HG02885 (cell line): ENCODE results near the gene DOCK2.

Experiments used
- ATAC-seq: cut with Tn5 transposase; IDR thresholded peaks from one replicate; pipeline ENCODE4 v1.9.1; 2021; ENCODE audit warnings: mild to moderate bottlenecking; ENCODE audit not compliant: unreplicated experiment, poor library complexity

Gene DOCK2

DNA sequence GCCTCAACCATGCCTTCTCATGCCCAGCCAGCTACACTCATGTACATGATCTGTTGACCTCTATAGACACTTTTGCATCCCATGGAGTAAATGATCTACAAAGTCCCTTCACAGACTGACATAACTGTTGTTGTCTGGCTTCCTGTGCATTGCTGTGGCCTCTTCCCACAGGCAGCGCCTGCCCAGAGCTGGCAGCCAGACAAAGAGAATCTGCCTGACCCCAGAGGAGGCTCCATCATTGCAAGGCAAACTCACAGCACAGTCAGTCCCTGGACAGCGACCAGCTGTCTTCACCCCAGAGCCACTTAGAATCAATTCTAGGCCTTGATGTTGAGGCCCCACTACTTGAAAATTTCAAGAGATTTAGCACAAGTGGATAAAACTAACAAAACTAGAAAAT, 277.7 kb downstream of the DOCK2 start:
- no peak for ATAC-seq

DNA sequence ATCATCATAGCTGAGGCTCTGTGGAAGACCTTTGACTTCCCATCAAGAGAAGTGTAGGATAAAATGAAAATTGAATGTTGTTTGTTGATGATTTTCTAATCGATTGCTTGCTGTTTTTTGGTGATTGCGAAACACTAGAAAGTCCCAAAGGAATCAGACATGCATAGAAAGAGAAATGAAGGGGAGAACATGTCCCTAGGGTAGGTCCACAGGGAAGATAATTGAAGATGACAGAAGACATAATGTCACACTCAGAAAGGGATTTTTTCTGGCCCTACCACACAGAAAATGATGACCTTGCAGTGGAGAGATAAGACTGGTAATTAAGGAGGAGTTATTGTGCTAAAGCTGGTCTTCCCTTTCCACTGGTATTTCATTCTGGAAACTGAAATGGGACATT, 280.4 kb downstream of the DOCK2 start:
- no peak for ATAC-seq

DNA sequence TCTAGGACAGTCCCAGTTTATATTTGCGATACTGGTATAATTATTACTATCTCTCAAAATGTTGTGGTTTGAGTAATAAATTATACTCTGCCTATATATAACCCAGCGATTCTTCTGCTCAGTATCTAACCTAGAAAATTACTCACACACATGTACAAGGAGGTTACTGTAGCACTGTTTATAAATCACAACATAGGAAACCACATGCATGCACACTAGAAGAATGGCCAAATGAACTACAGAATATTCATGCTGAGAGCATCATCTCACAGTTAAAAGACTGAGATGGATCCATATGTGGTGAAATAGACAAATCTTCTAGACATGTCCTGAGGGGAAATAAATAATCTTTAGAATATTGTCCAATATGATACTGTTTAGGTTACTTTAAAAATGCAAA, 281.2 kb downstream of the DOCK2 start:
- no peak for ATAC-seq

DNA sequence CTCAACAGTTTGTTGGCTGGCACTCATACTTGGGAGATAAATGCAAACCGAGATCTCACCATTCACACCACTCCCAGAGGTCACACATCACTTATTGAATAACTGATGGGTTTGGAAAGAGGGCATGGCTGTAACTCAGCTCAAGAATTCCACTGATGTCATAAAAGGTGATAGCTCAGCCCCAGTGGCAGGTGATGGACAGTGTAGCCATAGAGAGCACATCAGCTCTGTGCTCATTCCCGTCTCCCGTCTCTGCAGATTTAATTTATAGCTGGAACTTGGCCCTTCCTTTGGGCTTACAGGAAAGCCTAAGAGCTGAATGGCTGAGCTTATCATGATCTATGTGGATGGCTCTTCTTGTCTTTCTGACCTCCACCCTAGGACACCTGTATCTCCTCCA, 283.4 kb downstream of the DOCK2 start:
- ATAC-seq = no peak

DNA sequence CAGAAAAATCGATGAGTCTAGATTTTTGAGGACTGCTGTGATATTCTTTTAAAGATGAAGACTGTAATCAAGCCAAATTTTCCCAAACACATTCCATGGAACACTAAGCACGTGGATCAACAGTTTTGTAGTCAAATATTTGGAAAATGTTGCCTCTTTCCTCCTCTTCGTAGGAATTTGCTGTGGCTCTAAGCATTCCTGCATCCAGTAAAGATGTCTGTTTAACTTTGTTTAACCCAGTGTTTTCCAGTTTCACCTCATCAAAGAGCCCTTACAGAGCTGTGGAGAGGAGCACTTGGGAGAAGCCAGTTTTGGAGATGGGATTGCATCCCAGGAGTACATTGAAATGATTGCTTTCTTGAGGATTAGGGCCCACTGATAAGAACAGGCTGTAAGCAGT, 284.3 kb downstream of the DOCK2 start:
- ATAC-seq = no peak

DNA sequence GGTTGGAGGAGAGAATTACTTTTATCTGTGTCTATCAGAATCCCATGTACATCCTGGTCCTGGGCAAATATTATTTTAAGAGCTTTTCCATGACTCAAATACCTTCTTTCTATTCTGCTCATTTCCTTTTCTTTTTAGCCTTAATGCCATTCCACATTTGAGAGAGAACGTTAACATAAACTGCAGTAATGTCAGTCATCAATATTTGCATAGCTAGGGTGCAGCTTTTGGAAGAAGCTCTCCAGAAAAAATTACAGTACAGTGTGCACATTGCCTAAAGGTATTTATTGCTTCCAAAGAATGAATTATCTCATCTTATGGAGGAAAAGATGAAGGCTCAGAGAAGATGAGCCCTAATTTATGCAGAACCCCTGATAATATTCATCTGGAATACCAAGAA, 284.9 kb downstream of the DOCK2 start:
- no peak for ATAC-seq

DNA sequence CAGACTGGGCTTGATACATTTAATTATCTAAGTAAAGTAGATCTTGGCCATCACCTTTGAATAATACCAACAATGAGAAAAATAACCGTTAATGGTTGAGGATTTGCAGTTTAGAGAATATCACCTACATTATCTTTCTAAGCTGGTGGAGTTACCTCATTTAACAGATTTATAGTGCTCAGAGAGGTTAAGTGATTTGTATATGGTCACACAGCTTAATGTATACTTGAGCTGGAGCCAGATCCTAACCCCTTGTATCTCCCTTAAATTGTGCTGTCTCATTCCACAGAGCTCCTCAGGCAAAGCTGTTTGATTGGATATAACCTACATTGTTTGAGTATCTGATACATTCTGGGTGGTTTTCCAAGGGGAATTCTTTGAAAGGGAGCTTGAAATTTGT, 285.4 kb downstream of the DOCK2 start:
- ATAC-seq = no peak

DNA sequence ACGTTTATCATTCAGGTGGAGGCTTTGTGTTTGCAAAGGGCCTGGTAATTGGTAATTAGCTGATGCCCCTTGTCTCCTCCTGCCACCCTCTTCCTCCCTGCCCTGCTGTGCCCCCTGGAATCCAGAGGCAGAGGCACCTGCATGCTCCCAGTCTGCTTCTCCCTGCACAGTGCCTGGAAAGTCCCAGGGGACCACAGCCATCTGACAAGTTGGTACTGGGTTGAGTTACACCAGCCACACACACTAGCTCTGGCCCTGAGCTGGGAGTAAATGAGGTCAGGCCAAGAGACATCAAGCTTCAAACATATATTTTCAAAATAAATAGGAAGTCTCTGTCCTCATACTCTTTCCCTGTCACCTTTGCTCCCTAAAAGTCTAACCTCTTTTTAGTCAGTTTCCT, 286.9 kb downstream of the DOCK2 start:
- peak; percentile 73 for ATAC-seq

DNA sequence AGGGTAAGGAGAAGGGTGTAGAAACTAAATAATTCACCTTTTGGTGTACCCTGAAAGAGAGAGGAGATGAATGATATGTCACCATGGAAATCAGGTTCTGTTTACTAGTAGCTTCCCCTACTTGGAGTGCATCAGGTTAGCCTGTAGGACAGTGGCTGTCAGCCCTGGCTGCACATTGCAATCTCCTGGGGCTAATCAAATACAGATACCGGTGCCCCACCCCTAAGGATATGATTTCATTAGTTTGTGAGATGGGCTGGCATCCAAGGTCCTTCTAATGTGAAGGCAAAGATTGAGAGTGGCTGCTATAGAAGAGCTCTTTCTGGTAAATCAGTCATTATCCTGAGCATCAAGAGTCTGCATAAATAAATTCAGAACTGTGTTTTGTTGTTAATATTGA, 296.1 kb downstream of the DOCK2 start:
- ATAC-seq = no peak

DNA sequence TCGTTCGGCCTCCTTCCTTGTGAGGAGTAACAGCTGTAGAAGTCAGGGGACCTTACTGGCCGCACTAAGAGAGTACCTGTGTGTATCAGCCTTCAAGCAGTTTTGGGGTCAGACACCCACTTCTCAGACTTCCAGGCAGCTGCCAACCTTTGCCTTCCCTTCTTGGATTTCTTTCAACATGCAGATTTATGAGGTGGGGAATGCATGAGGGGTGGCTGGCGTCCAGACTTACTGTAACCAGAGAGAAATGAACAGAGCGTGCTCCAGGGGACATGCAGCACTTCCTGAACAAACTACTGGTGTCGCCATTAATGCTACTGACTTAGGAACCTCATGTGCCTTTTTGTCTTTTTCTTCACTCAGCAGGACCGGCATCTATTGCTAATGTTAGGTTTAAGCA, 296.5 kb downstream of the DOCK2 start:
- no peak for ATAC-seq

DNA sequence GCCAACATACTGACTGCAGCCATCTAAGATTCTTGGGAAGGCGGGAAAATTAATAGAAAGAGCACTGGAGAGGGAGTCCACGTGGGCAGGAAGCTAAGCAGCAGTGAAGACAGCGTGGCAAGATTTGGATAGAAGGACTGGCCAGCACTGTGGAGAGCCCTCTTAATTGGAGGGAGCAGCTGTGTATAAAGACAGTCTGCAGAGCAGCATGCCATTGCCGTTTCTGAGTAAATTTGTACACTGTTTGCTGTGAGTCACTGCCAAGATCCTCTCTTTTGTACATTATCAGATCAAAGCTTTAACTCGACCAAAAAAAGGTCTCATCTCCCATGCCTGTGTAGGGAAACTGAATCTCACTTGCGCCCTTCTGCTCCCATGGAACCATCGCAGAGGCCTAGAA, 297.9 kb downstream of the DOCK2 start:
- ATAC-seq = no peak

DNA sequence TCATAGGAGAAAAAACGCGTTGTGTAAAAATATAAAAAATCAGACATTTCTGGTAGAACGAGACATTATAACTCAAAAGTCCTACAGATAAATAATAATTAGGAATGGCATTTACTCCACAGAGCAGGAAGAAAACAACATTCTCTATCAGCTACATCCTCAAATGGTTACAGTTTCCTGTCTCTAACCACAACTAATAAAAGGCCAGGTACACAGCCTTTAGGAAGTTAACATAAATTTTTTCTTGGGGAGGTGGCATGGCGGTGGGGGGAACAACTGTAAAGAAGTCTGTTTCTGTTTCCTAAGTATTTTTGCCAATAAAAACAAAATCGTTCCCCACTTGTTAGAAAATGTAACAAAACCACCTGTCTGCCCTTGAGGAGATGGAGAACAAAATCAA, 298.7 kb downstream of the DOCK2 start:
- ATAC-seq = no peak

DNA sequence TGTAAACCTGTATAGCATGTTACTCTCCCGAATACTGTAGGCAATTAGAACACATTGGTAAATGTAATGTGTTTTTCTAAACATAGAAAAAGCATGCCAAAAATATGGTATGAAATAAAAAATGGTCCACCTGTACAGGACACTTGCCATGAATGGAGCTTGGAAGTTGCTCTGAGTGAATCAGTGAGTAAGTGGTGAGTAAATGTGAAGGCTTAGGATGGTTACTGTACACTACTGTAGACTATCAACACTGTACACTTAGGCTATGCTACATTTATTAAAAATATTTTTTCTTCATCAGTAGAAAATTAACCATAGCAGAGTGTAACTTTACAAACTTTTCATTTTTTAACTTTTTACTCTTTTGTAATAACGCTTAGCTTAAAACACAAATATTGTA, 301.4 kb downstream of the DOCK2 start:
- ATAC-seq = no peak

DNA sequence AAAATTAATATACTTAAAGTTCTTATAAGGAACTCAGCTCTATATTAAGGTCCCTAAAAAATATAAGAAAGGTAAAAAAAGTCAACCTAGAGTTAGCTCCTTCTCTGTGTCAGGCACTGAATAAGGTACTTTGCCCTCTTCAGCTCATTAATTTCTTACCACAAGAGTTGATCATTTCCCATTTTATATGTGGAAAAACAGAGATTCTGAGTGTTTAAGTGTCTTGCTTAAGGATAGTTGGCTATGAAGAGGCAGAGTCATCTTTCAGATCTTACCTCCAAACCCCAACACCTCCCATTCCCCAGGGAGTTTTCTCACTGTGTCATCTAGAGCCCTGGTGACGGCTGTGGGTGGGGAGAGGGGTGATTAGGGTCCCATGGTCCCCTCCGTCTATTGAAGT, 302.7 kb downstream of the DOCK2 start:
- ATAC-seq = no peak

DNA sequence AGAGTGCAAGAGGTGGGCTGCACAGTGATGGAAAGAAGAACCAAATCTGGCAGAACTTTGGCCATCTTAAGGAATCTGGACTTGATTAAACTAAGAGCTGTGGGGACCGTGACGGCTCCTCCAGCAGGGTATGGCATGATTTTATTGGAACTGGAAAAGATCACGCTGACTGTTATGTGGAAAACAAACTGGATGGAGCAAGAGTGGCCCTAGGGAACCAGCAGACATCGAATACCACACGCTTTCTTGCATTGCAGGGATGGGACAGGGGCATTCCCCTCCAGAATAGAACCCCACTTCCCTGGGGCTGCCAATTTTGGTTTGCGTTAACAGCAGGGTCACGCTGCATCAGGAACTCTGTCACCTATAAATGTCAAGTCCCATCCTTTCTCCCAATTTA, 304.5 kb downstream of the DOCK2 start:
- ATAC-seq = no peak

DNA sequence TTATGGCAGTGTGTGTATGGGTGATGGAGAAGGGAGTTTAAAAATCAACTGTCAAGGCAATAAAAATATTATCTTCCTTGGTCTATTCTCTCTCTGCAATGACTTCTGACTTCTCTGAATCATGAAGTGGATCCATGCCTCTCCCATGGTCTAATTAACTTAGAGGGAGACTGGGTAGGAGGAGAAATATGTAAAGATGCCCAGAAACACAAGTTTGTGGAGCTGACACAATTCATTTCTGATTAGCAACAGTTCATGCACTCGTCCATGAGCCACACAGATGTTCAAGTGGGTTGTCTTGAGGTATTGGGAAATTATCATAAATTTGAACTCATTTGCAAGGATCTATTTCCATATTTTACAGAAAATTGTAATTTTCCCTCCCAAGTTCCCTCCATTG, 305.1 kb downstream of the DOCK2 start:
- no peak for ATAC-seq

DNA sequence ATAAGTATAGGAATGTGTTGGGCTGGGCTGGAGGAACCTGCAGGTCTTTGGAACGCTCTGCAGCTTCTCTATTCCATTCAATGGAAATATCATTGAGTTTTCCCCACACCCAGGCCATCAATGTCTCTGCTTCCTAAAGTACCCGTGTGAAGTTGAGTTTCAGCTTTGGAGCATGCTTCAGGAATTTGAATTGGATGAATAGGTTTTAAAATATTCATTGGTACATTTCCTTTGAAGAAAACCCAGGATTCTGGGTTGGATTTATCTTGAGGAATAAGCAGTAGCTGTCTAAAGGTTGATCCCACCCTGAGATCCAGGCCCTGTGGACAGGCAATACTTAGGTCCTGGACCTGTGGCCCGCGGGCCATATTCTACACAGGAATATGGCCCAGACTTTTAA, 306.0 kb downstream of the DOCK2 start:
- ATAC-seq = no peak

DNA sequence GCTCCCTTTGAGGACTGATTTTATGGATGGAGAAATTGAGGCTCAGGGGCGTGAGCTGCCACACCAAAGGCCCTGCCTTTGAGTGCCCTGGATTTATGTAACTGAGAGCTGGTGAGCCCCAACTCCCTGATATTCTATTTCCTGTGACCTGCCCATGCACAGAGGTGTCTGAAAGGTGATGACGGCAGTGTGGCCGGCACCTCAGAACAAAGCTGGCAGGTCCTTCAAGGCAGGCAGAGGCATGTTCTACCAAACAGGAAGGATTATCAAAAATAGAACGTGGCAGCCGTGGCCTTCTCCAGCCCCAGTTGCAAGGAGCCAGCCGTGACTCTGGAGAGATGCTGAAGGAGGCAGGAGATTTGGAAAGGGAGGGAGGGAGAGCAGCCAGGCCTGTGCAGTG, 307.0 kb downstream of the DOCK2 start:
- no peak for ATAC-seq

DNA sequence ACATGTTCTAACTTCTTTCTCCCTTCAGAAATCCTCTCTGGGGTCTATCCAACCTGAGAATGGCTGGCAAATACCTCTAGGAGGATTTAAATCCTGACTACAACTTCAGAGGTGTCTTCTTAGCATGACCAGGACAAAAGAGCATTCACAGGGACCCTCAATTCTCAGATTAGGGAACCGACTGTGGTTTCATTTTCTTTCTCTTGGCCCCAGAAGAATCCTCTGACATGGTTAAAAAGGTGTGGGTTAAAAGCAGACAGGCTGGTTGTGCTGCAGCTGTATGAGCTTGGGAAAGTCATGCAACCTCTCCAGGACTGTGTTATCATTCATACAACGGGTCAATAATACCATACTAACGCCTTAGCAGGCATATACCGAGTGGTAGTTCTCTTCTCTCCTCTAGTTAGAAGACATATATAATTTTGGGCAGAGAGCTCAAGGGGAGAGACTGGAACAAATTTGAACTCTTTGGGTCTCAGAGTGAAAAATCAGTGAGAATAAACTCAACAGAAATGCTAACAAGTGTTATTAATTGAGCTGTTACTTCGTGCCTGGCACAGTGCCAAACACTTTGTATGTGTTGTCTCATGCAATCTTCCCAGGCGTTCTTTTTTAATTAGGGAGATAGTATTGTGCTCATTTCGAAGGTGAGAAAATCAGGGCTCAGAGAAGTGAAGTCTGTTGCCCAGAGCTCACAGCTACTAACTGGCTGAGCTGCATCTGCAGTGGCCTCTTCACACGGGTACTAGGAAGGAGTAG, 308.0 kb downstream of the DOCK2 start:
- peak; percentile 54 for ATAC-seq

DNA sequence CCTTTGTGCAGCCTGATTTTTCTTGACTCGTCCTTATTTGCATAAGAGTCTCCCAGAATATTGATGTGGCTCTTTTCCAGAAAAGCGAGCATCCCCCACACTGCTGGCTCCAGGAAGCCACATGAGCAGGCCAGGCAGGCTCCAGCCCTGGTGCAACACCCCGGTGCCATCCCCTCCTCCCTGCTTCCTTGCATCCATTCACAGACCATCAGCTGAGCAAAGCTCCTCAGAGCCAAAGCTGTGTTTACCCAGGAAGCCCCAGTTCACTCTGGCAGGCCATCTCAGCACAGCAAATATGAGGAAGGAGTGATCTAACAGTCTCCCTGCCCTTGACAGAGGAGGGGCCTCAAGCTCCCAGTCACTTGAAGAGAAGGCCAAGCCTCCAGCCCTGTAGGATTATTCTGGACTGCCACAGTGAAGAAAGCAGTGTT, 308.8 kb downstream of the DOCK2 start:
- ATAC-seq = no peak

DNA sequence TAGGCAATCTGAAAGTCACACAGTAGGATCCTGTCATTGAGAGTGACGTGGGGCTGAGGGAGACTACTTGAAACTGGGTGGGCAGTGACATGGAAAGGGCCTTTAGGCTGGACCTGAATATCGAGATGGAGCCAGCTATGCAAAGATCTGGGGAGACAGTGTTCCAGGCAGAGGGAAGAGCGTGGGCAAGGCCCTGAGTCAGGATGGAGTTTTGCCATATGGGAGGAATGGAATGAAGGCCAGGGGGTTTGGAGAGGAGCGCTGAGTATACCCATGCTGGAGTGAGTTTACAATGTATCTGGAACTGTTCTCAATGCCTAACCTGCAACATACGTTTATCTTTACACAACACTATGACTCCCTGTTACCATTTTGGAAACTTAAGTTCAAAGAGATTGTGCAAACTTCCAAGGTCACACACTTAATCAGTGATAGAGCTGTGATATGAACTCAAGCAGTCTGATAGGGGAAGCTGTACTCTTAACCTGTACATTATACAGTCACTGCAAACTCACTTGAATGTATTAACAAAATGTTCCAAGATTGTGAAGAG, 309.7 kb downstream of the DOCK2 start:
- ATAC-seq = no peak

DNA sequence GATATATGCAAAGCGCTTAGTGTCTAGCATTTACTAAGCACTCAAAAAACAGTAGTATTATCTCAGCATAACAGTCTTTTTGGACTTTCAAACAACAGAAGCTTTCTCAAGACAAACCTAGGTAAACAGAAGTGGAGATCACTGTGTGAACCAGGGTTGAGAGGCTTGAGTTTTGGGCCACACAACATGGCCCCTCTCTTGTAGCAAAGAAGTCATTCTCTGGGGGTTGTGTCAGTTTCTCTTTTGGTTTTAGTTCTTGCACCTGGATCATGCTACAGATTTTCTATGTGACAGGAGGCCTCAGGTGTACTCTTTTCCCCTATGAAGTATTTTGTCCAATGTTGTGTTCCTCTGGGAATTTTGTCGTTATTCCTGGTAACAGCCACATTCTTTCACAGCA, 313.3 kb downstream of the DOCK2 start:
- no peak for ATAC-seq
